Activated naive CD4-positive, alpha-beta T cell treated with anti-CD3 and anti-CD28 coated beads, Interleukin-2, amount 50 U/mL, for 24 hours (primary cell): ENCODE data around the gene LIMCH1.
"Not testable (repeated sequence)": the region's sequence is repeated elsewhere in the genome, so short reads cannot be mapped to it uniquely, and the experiment has no call there.

Source experiments
- H3K27ac Mint-ChIP-seq: one replicate; pipeline ENCODE4 v1.8.0; 2021; ENCODE audit warnings: mild to moderate bottlenecking, mixed read lengths
- H3K27me3 Mint-ChIP-seq: one replicate; pipeline ENCODE4 v1.8.0; 2021; ENCODE audit warnings: mixed read lengths
- H3K36me3 Mint-ChIP-seq: one replicate; pipeline ENCODE4 v1.8.0; 2021; ENCODE audit warnings: mixed read lengths
- H3K4me1 Mint-ChIP-seq: one replicate; pipeline ENCODE4 v1.8.0; 2021; ENCODE audit warnings: mixed read lengths
- H3K4me3 Mint-ChIP-seq: one replicate; pipeline ENCODE4 v1.8.0; 2021; ENCODE audit warnings: mild to moderate bottlenecking, mixed read lengths
- H3K9me3 Mint-ChIP-seq: one replicate; pipeline ENCODE4 v1.8.0; 2021; ENCODE audit warnings: mixed read lengths

The LIMCH1 gene

GRCh38 chr4:41632481-41633073, 94.6 kb downstream of the LIMCH1 start:
- Mint-ChIP-seq H3K9me3 (no peaks in the 10 kb centered on the region), H3K4me1 (no peaks in the 10 kb centered on the region), H3K27me3 (peaks cover under 1% of the 10 kb centered on the region), H3K36me3 (no peaks in the 10 kb centered on the region), H3K27ac (no peak overlapping the region), H3K4me3 (no peak overlapping the region)

GRCh38 chr4:41633321-41633720, 95.4 kb downstream of the LIMCH1 start:
- Mint-ChIP-seq H3K4me3 (no peak overlapping the region), H3K27me3 (peaks cover 3% of the 10 kb centered on the region), H3K9me3 (no peaks in the 10 kb centered on the region), H3K27ac (no peak overlapping the region), H3K4me1 (no peaks in the 10 kb centered on the region), H3K36me3 (no peaks in the 10 kb centered on the region)

- Mint-ChIP-seq H3K27ac (no peak overlapping the region), H3K4me1 (no peaks in the 10 kb centered on the region), H3K4me3 (no peak overlapping the region), H3K36me3 (no peaks in the 10 kb centered on the region), H3K27me3 (peaks cover 6% of the 10 kb centered on the region), H3K9me3 (no peaks in the 10 kb centered on the region)
These were observed 97.5 kb downstream of the LIMCH1 start for GRCh38 chr4:41635441-41635840.

- no peaks in the 10 kb centered on the region for H3K9me3 Mint-ChIP-seq
- no peaks in the 10 kb centered on the region for H3K4me1 Mint-ChIP-seq
- no peak overlapping the region for H3K4me3 Mint-ChIP-seq
- H3K27ac Mint-ChIP-seq, result no peak overlapping the region
- peaks cover 13% of the 10 kb centered on the region for H3K27me3 Mint-ChIP-seq
- no peaks in the 10 kb centered on the region for H3K36me3 Mint-ChIP-seq
These were observed 100.2 kb downstream of the LIMCH1 start for GRCh38 chr4:41638203-41638602.

- H3K4me3 Mint-ChIP-seq, result no peak overlapping the region
- H3K9me3 Mint-ChIP-seq, result no peaks in the 10 kb centered on the region
These were observed 100.9 kb downstream of the LIMCH1 start for GRCh38 chr4:41638866-41639265.

GRCh38 chr4:41639291-41639690, 101.3 kb downstream of the LIMCH1 start:
- H3K9me3 Mint-ChIP-seq, result no peaks in the 10 kb centered on the region
- no peaks in the 10 kb centered on the region for H3K4me1 Mint-ChIP-seq
- no peak overlapping the region for H3K27ac Mint-ChIP-seq
- peaks cover 13% of the 10 kb centered on the region for H3K27me3 Mint-ChIP-seq
- H3K36me3 Mint-ChIP-seq, result no peaks in the 10 kb centered on the region
- H3K4me3 Mint-ChIP-seq, result no peak overlapping the region

More at GRCh38 chr4:41638866-41639265, 100.9 kb downstream of the LIMCH1 start:
- Mint-ChIP-seq H3K27me3 (peaks cover 13% of the 10 kb centered on the region), H3K36me3 (no peaks in the 10 kb centered on the region), H3K27ac (no peak overlapping the region), H3K4me1 (no peaks in the 10 kb centered on the region)

- Mint-ChIP-seq H3K4me3 (no peak overlapping the region), H3K9me3 (no peaks in the 10 kb centered on the region), H3K36me3 (peaks cover 2% of the 10 kb centered on the region), H3K4me1 (no peaks in the 10 kb centered on the region), H3K27me3 (peaks cover 21% of the 10 kb centered on the region), H3K27ac (no peak overlapping the region)
These were observed 102.9 kb downstream of the LIMCH1 start for GRCh38 chr4:41640906-41641305.

- H3K27ac Mint-ChIP-seq, H3K4me3 Mint-ChIP-seq, H3K4me1 Mint-ChIP-seq, H3K9me3 Mint-ChIP-seq, H3K36me3 Mint-ChIP-seq: not testable (repeated sequence)
- H3K27me3 Mint-ChIP-seq, result peaks cover 23% of the 10 kb centered on the region
These were observed 104.8 kb downstream of the LIMCH1 start for GRCh38 chr4:41642746-41643145.

- Mint-ChIP-seq H3K4me1 (no peaks in the 10 kb centered on the region), H3K36me3 (peaks cover 2% of the 10 kb centered on the region), H3K9me3 (no peaks in the 10 kb centered on the region), H3K27ac (no peak overlapping the region), H3K4me3 (no peak overlapping the region), H3K27me3 (peaks cover 24% of the 10 kb centered on the region)
These were observed 105.4 kb downstream of the LIMCH1 start for GRCh38 chr4:41643331-41643730.

- Mint-ChIP-seq H3K9me3 (no peaks in the 10 kb centered on the region), H3K36me3 (peaks cover 2% of the 10 kb centered on the region), H3K27ac (no peak overlapping the region), H3K4me3 (no peak overlapping the region), H3K4me1 (no peaks in the 10 kb centered on the region), H3K27me3 (peaks cover 23% of the 10 kb centered on the region)
These were observed 106.4 kb downstream of the LIMCH1 start for GRCh38 chr4:41644288-41644914.

- no peaks in the 10 kb centered on the region for H3K4me1 Mint-ChIP-seq
- H3K36me3 Mint-ChIP-seq, result peaks cover 2% of the 10 kb centered on the region
- H3K27me3 Mint-ChIP-seq, result peaks cover 23% of the 10 kb centered on the region
- no peak overlapping the region for H3K27ac Mint-ChIP-seq
- H3K9me3 Mint-ChIP-seq, result no peaks in the 10 kb centered on the region
- no peak overlapping the region for H3K4me3 Mint-ChIP-seq
These were observed 106.9 kb downstream of the LIMCH1 start for GRCh38 chr4:41644915-41645295.

GRCh38 chr4:41645728-41646390, 107.9 kb downstream of the LIMCH1 start:
- no peak overlapping the region for H3K4me3 Mint-ChIP-seq
- peaks cover 22% of the 10 kb centered on the region for H3K27me3 Mint-ChIP-seq
- H3K27ac Mint-ChIP-seq, result no peak overlapping the region
- peaks cover 2% of the 10 kb centered on the region for H3K36me3 Mint-ChIP-seq
- no peaks in the 10 kb centered on the region for H3K9me3 Mint-ChIP-seq
- no peaks in the 10 kb centered on the region for H3K4me1 Mint-ChIP-seq

GRCh38 chr4:41646862-41647261, 108.9 kb downstream of the LIMCH1 start:
- Mint-ChIP-seq H3K27me3 (peaks cover 22% of the 10 kb centered on the region), H3K9me3 (no peaks in the 10 kb centered on the region)

GRCh38 chr4:41647383-41647782, 109.4 kb downstream of the LIMCH1 start:
- Mint-ChIP-seq H3K36me3 (peaks cover 2% of the 10 kb centered on the region), H3K27me3 (peaks cover 22% of the 10 kb centered on the region)

More at GRCh38 chr4:41646862-41647261, 108.9 kb downstream of the LIMCH1 start:
- Mint-ChIP-seq H3K27ac (no peak overlapping the region), H3K4me3 (no peak overlapping the region), H3K36me3 (peaks cover 2% of the 10 kb centered on the region), H3K4me1 (no peaks in the 10 kb centered on the region)

GRCh38 chr4:41651150-41651549, 113.2 kb downstream of the LIMCH1 start:
- H3K4me1 Mint-ChIP-seq, H3K9me3 Mint-ChIP-seq, H3K36me3 Mint-ChIP-seq, H3K27me3 Mint-ChIP-seq, H3K4me3 Mint-ChIP-seq, H3K27ac Mint-ChIP-seq: not testable (repeated sequence)

More at GRCh38 chr4:41647383-41647782, 109.4 kb downstream of the LIMCH1 start:
- H3K9me3 Mint-ChIP-seq, result no peaks in the 10 kb centered on the region
- no peak overlapping the region for H3K27ac Mint-ChIP-seq
- no peaks in the 10 kb centered on the region for H3K4me1 Mint-ChIP-seq
- no peak overlapping the region for H3K4me3 Mint-ChIP-seq

GRCh38 chr4:41652971-41653370, 115.0 kb downstream of the LIMCH1 start:
- H3K36me3 Mint-ChIP-seq, result no peaks in the 10 kb centered on the region
- no peak overlapping the region for H3K4me3 Mint-ChIP-seq
- H3K27me3 Mint-ChIP-seq, result peaks cover 8% of the 10 kb centered on the region
- no peak overlapping the region for H3K27ac Mint-ChIP-seq
- no peaks in the 10 kb centered on the region for H3K4me1 Mint-ChIP-seq
- no peaks in the 10 kb centered on the region for H3K9me3 Mint-ChIP-seq
